GM23338 (cell line): Measurements from ENCODE around the gene CCL7. TPM values are rescaled to one million over a fixed set of nuclear protein-coding genes. Genes with fewer than 3 reads are reported as not detected.

ENCODE experiments used
- ZNF331 ChIP-seq: fragments of 250-450 bp; sonication (Bioruptor Pico); IDR thresholded peaks from 2 replicates; pipeline ENCODE4 v1.5.0; 2020; ENCODE audit warnings: low read depth, mild to moderate bottlenecking, moderate library complexity
- ZNF462 ChIP-seq: fragments of 250-450 bp; sonication (Bioruptor Pico); IDR thresholded peaks from 2 replicates; pipeline ENCODE4 v1.5.0; 2020; ENCODE audit warnings: mild to moderate bottlenecking, moderate library complexity
- polyA plus RNA-seq: library from polyadenylated mRNA; unstranded; fragments of >200 nt; fragmentation: Nextera tagmentation; extraction: Ambion mirVana; gene quantifications from 2 replicates; pipeline ENCODE4 v1.2.1, GENCODE V29; 2016
- total RNA-seq: library from RNA; depleted of rRNA; stranded (reverse); fragments of >200 nt; shearing (Covaris generic); gene quantifications from 2 replicates; pipeline ENCODE4 v1.2.3, GENCODE V29; 2014; rRNA removed

The CCL7 gene
- total and polyA plus RNA-seq, 2 experiments from 2014 or later, result not detected

- TF ChIP-seq ZNF462 (CRISPR knock-in tag) (no peak), ZNF331 (CRISPR knock-in tag) (no peak)
Measured at GRCh38 chr17:34319039-34319483, 49.0 kb downstream of the CCL7 start, which contains the start of gene CCL8 (continued).

Other genes with a start within 250 kb of the CCL7 start
- gene CCL2, start 14.9 kb upstream of the CCL7 start, total RNA-seq, result 1.5 and 4.9 TPM in 2 replicates
- gene CCL2, start 14.9 kb upstream of the CCL7 start, polyA plus RNA-seq, result 17.5 and 18.5 TPM in 2 replicates
- gene CCL11, start 15.5 kb downstream of the CCL7 start, total RNA-seq, result not detected in 2 replicates
- gene CCL11, start 15.5 kb downstream of the CCL7 start, polyA plus RNA-seq, result not detected in 2 replicates
- gene CCL8, start 49.2 kb downstream of the CCL7 start, total RNA-seq, result not detected in 2 replicates
- gene CCL8, start 49.2 kb downstream of the CCL7 start, polyA plus RNA-seq, result not detected in 2 replicates
- not detected in 2 replicates for gene CCL13, start 86.3 kb downstream of the CCL7 start, total RNA-seq
- gene CCL13, start 86.3 kb downstream of the CCL7 start, polyA plus RNA-seq, result not detected in 2 replicates
- gene CCL1, start 93.0 kb downstream of the CCL7 start, total RNA-seq, result not detected in 2 replicates
- not detected in 2 replicates for gene CCL1, start 93.0 kb downstream of the CCL7 start, polyA plus RNA-seq